ENCODE measurements around the gene CFAP251. TPM values are rescaled to one million over a fixed set of nuclear protein-coding genes. Genes with fewer than 3 reads are reported as not detected.
A peak's percentile ranks its signal among the peaks of the same experiment; 100 is the strongest.
"Not testable (repeated sequence)": the region's sequence is repeated elsewhere in the genome, so short reads cannot be mapped to it uniquely, and the experiment has no call there.

Gene CFAP251, protein sequence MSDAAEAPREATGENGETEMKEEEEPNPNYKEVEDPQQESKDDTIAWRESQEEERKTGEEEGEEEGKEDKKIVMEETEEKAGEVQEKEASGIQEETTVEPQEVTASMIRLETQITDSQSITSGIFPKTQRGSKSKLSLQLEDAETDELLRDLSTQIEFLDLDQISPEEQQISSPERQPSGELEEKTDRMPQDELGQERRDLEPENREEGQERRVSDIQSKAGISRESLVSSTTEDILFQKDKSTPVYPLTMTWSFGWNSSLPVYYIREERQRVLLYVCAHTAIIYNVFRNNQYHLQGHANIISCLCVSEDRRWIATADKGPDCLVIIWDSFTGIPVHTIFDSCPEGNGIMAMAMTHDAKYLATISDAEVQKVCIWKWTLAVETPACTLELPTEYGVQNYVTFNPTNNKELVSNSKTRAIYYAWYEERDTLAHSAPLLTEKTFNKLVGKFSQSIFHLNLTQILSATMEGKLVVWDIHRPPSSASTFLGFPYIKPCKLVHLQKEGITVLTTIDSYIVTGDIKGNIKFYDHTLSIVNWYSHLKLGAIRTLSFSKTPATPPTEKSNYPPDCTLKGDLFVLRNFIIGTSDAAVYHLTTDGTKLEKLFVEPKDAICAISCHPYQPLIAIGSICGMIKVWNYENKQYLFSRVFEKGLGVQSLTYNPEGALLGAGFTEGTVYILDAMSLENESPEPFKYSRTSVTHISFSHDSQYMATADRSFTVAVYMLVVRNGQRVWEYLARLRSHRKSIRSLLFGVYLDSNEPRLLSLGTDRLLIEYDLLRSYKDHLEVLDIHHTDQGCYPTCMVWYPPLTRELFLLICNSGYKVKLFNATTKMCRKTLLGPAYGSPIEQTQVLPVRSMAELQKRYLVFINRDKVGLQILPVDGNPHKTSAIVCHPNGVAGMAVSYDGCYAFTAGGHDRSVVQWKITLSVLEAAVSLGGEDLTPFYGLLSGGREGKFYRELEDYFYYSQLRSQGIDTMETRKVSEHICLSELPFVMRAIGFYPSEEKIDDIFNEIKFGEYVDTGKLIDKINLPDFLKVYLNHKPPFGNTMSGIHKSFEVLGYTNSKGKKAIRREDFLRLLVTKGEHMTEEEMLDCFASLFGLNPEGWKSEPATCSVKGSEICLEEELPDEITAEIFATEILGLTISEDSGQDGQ
- 1.3 TPM for total RNA-seq
- long read RNA-seq, partial matches to known transcripts: 0 of 1 reads
- long read RNA-seq, other reads (novel, unspliced or antisense): 1 of 1 reads

DNA sequence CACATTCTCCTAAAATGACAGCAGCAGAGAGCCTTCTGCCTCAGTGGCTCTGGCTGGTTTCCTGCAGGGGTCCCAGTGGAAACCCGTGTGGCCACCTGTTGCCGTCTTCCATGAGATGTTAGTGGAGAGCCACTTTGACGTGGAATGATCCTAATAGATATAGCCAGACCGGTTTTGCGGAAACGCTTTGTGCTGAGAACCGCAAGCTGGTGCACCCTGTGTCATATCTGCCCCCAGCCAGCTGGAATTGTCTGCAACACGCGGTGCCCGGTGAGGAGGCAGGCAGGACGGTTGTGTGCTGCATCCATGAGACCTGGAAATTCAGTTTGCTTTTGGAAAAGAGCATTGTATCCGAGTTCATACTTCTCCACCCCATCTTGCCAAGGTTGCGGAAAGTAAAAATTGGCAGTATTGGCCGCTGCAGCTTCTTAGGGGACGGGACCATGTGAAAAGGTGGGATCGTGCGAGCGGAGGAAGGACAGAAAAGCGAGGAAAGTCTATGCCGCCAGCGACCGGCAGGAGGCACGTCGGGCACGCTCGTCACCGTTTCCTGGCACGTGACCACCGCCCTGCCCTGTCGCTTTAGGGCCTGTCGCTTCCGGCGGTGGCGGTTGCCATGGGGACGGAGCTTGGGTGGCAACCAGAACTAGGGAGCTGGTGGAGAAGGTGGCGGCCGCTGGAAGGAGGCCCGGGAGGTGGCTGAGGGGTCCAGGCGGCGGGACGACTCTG is at the start of gene CFAP251:
Gene CFAP251, plus strand, starts transcription at position 643 of the 729 bp plus-strand sequence. CDS start 2,714 bp downstream, outside the sequence.
- intact Hi-C loops (cut with DNase I): loop anchor here (5.0 kb wide), 3 partner anchors 104 to 204 kb away; partner anchors contain the start of gene BCL7A
- DNase-seq (ENCODE audit: missing footprints) (peak; percentile 99), ATAC-seq (peak; percentile 89)

DNA sequence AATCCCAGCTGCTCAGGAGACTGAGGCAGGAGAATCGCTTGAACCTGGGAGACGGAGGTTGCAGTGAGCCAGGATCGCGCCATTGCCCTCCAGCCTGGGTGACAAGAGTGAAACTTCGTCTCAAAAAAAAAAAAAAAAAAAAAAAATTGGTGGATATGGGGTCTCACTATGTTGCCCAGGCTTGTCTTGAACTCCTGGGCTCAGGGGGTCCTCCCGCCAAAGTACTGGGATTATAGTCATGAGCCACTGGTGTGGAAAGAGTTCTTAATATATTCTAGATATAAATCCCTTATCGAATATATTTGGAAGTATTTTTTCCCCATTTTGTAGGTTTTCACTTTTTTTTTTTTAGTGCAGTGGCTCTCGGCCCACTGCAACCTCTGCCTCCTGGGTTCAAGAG is 49.2 kb upstream of the CFAP251 start:
- ATAC-seq; intact Hi-C loops (cut with DNase I); DNase-seq (ENCODE audit: missing footprints): not testable (repeated sequence)

DNA sequence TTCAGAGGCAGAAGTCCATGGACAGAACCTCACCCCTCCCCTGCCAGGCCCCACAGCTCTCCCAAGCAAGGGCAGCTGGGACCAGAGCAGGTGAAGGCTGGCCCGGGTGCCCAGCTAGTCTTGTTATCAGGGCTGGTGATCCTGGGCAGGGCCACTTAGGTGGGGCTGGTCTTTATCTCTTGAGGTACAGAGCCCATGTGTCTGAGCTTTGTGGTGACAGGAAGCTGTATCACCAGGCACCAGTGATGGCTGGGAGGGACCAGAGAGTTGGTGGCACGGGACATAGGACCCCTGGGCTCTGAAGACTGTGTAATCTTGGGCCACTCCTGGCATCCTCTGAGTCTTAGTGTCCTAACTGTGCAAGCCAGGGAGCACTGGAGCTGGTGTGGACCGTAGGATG is 46.9 kb upstream of the CFAP251 start:
- intact Hi-C loops (cut with DNase I): no loop called here
- DNase-seq (ENCODE audit: missing footprints) (no peak), ATAC-seq (no peak)

DNA sequence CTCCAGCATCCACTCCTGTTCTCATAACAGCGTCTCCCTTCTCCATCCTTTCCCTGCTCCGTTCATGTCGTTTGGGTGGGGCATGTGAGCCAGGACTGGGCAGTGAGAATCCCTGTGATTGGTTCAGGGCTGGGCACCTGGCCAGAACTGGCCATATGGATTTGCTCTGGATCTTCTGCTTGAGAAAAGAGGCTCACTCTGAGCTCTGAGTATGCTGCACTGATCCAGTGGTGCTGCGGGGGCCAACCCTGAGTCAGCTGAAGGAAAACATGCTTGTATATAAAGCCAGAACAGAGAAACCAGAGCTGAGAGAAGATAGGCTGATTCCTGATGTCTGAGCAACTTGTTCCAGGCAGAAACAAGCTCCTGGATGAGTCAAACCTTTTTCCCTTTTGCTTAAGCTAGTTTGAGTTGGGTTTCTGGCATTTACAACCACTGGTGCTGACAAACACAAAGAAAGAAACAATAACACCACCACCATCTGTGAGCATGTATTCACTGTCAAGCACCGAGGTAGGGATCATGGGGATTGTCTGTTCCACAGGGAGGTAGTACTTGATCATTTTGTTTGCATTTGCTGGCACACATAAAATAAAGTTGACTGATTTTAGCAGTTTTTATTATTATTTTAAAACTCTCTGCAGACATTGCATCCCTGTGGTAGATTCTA is 45.7 kb upstream of the CFAP251 start:
- ATAC-seq: peak; percentile 57
- intact Hi-C loops (cut with DNase I): no loop called here
- no peak for DNase-seq (ENCODE audit: missing footprints)

DNA sequence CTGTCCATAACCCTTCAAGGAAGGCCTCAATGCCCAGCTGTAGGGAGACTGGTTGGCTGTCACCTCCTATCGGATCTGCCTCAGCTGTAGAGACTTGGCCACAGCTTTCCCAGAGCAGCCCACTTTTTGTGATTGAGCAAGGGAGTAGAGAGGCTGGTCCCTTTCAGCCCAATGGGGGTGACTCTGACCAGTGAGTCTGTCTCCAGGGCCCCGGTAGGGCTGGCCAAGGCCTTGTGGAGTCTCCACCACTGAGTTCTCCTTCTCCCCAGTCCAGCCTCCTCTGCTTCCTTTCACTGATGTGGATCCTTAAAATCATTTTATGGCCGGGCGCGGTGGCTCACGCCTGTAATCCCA is 45.2 kb upstream of the CFAP251 start:
- intact Hi-C loops (cut with DNase I): no loop called here
- ATAC-seq (peak; percentile 54), DNase-seq (ENCODE audit: missing footprints) (no peak)

DNA sequence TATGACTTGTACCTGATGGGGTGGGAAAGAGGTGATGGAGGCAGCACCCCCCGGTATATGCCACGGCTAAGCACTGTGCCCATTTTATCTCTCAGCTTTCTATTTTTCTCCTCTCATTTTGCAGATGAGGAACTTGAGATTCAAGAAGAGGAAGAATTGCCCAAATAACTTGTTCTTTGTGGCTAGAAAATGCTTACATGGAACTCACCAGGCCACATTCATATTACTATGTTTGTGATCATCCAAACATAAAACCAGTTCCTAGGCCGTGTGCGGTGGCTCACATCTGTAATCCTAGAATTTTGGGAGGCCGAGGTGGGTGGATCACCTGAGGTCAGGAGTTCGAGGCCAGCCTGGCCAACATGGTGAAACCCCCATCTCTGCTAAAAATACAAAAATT is 44.3 kb upstream of the CFAP251 start:
- DNase-seq (ENCODE audit: missing footprints): no peak
- intact Hi-C loops (cut with DNase I): no loop called here
- ATAC-seq: no peak

DNA sequence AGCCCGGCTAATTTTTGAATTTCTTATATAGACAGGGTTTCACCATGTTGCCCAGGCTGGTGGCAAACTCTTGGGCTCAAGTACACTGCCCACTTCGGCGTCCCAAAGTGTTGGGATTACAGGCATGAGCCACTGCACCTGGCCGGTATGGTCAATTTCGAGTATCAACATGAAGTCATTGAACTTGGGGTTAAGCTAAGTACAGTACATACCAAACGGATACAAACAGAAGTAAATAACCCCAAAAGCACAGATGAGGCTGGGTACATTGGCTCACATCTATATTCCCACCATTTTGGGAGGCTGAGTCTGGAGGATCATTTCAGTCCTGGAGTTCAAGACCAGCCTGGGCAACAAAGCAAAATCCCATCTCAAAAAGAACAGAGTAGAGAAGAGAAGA is 42.8 kb upstream of the CFAP251 start:
- no peak for ATAC-seq
- intact Hi-C loops (cut with DNase I): no loop called here
- no peak for DNase-seq (ENCODE audit: missing footprints)

DNA sequence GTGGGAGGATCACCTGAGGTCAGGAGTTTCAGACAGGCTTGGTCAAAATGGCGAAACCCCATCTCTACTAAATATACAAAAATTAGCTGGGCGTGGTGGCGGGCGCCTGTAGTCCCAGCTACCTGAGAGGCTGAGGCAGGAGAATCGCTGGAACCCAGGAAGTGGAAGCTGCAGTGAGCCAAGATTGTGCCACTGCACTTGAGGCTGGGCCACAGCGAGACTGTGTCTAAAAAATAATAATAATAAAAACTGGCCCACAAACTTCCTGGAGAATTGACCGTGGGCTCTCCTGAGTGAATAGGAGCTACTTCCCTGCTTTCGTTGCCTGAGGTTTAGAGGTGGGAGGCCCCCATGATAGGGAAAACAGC is 42.3 kb upstream of the CFAP251 start:
- DNase-seq (ENCODE audit: missing footprints); intact Hi-C loops (cut with DNase I); ATAC-seq: not testable (repeated sequence)

DNA sequence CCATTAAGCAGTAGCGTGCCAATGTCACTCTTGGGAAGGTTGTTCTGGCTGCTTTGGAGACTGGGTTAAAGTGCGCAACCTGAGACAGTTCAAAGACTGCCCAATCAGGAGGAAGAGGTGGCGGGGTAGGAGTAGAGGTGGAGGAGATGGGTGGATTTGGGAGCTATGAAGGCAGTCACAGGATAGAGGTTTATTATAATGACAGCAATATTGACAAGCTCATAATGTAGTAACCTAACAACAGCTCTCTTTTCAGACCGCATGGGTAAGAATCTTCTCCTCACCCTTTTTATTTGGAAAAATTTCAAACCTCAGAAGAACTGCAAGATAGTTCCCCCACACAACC is 35.1 kb upstream of the CFAP251 start:
- intact Hi-C loops (cut with DNase I): loop anchor here (10.0 kb wide), 2 partner anchors 48 to 188 kb away; no protein-coding TSS in a partner anchor
- no peak for ATAC-seq
- DNase-seq (ENCODE audit: missing footprints): no peak

DNA sequence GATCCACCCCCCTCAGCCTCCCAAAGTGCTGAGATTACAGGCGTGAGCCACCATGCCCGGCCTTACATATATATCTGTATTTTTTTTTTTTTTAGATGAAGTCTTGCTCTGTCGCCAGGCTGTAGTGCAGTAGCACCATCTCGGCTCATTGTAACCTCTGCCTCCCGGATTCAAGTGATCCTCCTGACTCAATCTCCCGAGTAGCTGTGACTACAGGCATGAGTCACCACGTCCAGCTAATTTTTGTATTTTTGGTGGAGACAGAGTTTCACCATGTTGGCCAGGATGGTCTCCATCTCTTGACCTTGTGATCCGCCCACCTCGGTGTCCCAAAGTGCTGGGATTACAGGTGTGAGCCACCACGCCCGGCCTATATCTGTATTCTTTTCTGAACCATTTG is 33.3 kb upstream of the CFAP251 start:
- intact Hi-C loops (cut with DNase I): loop anchor here (10.0 kb wide), 2 partner anchors 50 to 190 kb away; no protein-coding TSS in a partner anchor
- not testable (repeated sequence) for ATAC-seq; DNase-seq (ENCODE audit: missing footprints)

DNA sequence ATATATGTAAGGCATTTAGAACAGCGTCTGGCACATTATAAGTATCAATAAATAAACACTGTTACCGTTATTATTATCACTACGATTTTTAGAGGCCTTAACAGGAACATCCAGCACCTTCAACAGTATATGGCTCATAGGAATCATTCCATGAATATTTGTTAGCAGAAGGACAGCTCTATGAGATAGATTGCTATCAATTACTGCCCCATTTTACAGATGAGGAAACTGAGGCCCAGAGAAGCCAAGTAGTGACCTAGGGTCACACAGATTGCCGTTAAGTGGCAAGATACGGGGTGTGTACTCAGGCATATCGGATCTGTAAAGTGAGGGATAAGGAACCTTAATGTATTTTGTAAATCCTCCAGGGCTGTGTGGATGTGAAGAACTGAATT is 30.3 kb upstream of the CFAP251 start:
- intact Hi-C loops (cut with DNase I): loop anchor here (2.0 to 10.0 kb wide), 3 partner anchors 53 to 193 kb away; no protein-coding TSS in a partner anchor
- ATAC-seq: no peak
- no peak for DNase-seq (ENCODE audit: missing footprints)

DNA sequence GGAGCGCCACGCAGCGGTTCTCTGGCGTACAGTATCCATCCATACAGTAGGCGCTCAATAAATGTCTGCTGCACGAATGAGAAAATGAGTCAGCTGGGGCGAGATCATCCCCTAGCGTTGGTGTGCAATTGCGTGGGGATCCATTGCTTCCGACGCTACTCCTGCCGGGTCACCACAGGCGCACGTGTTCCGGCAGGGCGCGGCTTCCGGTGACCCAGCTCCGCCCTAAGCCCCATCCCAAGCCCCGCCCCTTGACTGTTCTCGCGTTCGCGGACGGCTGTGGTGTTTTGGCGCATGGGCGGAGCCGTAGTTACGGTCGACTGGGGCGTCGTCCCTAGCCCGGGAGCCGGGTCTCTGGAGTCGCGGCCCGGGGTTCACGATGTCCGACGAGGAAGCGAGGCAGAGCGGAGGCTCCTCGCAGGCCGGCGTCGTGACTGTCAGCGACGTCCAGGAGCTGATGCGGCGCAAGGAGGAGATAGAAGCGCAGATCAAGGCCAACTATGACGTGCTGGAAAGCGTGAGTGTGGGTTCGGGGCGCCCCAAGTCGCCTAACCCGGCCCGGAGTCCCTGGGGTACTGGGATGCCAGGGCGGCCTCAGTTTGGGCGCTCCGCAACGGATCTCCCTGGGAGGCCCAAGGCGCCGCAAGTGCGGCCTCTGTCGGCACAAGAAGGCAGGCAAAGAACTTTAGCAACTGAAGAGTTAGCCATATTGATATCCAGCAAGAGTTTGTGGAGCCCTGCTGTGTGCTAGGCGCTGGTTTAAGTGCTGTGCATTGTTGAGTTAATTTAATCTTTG is 29.7 kb upstream of the CFAP251 start, which contains the start of gene PSMD9:
Gene PSMD9, plus strand, starts transcription at position 313 of the 796 bp plus-strand sequence. Its CDS starts 67 bp downstream, at position 380.
- intact Hi-C loops (cut with DNase I): loop anchor here (2.0 to 10.0 kb wide), 3 partner anchors 54 to 194 kb away; no protein-coding TSS in a partner anchor
- ATAC-seq (peak; percentile 99), DNase-seq (ENCODE audit: missing footprints) (peak; percentile 99)

DNA sequence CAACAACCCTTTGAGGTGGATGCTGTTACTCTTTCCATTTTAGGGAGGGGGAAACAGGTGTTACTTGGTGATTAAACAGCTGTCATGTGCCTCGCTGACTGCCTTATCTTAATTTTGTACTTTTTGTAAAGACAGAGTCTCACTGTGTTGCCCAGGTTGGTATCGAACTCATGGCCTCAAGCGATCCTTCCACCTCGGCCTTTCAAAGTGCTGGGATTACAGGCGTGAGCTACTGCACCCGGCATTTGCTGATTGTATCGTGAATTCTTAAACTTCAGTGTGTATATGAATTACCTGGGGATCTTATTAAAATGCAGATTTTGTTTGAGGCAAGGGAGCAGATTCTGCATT is 29.1 kb upstream of the CFAP251 start:
- DNase-seq (ENCODE audit: missing footprints): no peak
- intact Hi-C loops (cut with DNase I): loop anchor here (2.0 to 10.0 kb wide), 3 partner anchors 54 to 194 kb away; no protein-coding TSS in a partner anchor
- no peak for ATAC-seq

DNA sequence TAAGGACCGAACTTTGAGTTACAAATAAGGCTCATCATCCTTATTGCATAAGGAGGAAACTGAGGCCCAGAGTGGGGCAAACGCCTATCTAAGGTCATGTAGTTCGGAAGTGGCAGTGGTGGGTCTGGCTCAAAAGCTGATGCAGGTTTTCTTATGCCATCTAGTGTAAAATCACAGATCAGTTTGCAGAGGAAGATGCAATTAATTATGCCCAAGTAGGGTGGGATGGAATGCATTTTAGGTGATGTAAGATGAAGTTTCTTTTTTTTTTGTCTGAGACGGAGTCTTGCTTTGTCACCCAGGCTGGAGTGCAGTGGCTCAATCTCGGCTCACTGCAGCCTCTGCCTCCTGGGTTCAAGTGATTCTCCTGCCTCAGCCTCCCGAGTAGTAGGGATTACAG is 28.7 kb upstream of the CFAP251 start:
- ATAC-seq: not testable (repeated sequence)
- intact Hi-C loops (cut with DNase I): loop anchor here (2.0 to 10.0 kb wide), 3 partner anchors 55 to 195 kb away; no protein-coding TSS in a partner anchor

DNA sequence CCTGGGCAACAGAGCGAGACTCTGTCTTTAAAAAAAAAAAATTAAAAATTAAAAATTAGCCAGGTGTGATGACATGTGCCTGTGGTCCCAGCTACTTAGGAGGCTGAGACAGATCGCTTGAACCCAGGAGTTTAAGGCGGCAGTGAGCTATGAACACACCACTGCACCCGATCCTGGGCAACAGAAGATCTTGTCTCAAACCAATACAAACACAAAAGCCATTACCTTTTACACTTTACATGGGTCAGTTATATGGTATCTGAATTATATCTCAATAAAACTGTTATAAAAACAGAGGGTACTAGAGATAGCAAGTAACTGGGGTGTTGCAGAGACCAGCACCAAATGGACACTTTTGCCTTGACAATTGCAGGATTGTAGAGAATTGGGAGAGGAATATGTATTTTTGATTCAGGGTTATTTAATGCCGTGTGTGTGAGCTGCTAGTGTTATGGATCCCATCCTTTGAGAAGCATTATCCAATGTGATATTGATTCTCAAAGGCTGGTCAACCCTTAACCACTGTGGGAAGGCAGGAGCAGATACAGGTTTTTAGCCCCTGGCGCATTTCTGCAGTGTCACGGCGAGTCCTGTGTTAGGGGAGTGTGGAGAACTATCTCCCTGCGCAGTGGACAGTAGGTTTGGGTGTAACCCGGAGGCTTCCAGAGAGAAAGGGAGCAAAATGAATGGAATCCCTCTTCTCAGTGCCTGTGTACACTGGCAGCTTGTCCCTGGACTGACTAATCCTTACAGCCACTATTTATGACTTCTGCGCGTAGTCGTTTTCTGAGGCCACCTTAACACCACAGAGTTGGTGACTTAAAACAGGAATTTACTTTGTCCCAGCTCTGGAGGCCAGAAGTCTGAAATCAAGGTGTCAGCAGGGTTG is 25.5 kb upstream of the CFAP251 start:
- DNase-seq (ENCODE audit: missing footprints): no peak
- ATAC-seq: no peak
- intact Hi-C loops (cut with DNase I): no loop called here

More for the DNA sequence above, 28.7 kb upstream of the CFAP251 start:
- not testable (repeated sequence) for DNase-seq (ENCODE audit: missing footprints)

DNA sequence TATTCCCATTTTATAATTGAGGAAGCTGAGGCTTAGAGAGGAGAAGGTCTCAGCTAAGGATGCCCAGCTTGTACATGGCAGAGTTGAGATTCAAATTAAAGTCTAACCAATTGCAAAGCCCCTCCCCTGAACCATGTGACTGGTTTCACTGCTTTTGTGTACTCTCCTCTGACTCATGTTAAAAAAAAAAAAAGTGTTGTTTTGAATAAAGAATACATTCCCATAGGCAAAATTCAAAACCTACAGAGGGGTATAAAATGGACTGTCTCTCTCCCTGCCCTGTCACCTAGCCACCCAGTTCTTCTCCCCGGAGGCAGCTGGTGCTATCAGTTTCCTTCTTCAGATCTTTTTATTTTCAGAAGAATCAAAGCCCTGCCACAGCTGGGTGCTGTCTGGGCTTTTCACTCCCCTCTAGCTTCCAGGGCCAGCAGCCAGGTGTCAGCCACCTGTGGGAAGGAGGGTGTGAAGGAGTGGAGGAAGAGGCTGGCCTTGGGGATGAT is 24.4 kb upstream of the CFAP251 start:
- DNase-seq (ENCODE audit: missing footprints): no peak
- no peak for ATAC-seq
- intact Hi-C loops (cut with DNase I): no loop called here

All from Right ventricle myocardium inferior (tissue), 1 donor.